ENCODE measurements around the gene GET3.

- TF ChIP-seq CTCF (conservative IDR thresholded peaks at IDR 0.05) (no peak), ZFX (IDR thresholded peaks at IDR 0.05) (no peak)
Measured at GRCh38 chr19:12783291-12783848, 46.1 kb downstream of the GET3 start.

All from C4-2B (cell line).